Measurements from ENCODE around the gene RWDD1. TPM values are rescaled to one million over a fixed set of nuclear protein-coding genes. Genes with fewer than 3 reads are reported as not detected.

The RWDD1 gene, protein sequence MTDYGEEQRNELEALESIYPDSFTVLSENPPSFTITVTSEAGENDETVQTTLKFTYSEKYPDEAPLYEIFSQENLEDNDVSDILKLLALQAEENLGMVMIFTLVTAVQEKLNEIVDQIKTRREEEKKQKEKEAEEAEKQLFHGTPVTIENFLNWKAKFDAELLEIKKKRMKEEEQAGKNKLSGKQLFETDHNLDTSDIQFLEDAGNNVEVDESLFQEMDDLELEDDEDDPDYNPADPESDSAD
- polyA plus RNA-seq (2012; ENCODE audit: insufficient read depth, insufficient read length, low read depth) = 127 TPM

DNA sequence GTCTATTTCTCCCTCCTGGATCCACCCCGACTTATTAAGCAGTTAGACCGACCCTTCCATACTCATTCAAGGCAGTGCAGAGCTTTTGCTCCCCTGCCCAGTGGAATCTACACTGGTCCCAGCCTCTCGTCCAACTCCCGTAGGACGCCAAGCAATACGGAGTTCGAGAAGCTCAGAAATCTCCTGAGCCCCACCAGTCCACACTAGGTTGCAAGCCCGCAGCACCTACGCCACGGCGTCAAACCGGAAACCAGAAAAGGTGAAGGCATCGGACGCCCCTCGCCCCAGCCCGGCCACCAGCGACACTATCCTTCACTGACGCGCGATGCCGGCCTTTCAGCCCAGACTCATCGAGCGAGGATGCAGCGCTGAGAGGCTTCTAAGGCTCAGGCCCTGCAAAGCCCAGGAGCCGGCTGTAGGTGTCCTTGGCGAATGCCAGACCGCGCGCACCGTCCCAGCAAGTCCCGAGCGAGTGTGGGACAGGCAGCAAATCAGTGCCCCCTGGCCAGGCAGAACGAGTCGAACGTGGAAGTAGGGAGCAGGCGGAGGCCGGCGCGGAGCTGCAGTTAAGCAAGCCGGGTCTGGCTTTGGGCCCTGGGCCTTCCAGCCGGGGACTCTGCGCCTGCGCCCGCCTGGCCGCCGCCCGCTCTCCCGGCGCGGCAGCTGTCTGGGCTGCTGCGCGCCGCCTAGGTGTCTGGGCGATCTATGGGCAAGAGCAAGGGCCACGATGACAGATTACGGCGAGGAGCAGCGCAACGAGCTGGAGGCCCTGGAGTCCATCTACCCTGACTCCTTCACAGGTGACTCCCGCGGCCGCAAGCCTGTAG is at the start of gene RWDD1:
Gene RWDD1 (plus strand): TSS at position 649 of the 827 bp plus-strand sequence. CDS start 79 bp downstream, at position 728.
- TF ChIP-seq, protein P1, sequence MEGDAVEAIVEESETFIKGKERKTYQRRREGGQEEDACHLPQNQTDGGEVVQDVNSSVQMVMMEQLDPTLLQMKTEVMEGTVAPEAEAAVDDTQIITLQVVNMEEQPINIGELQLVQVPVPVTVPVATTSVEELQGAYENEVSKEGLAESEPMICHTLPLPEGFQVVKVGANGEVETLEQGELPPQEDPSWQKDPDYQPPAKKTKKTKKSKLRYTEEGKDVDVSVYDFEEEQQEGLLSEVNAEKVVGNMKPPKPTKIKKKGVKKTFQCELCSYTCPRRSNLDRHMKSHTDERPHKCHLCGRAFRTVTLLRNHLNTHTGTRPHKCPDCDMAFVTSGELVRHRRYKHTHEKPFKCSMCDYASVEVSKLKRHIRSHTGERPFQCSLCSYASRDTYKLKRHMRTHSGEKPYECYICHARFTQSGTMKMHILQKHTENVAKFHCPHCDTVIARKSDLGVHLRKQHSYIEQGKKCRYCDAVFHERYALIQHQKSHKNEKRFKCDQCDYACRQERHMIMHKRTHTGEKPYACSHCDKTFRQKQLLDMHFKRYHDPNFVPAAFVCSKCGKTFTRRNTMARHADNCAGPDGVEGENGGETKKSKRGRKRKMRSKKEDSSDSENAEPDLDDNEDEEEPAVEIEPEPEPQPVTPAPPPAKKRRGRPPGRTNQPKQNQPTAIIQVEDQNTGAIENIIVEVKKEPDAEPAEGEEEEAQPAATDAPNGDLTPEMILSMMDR (IDR thresholded peaks at IDR 0.05; ENCODE audit: low read depth, low read length) = no peak
- H3K4me1 ChIP-seq = no peaks in the 10 kb centered on the region; the same call in 1 of the 2 replicates
- no peaks in the 10 kb centered on the region for H3K9me3 ChIP-seq
- peak; percentile 99 for DNase-seq
- H3K4me3 ChIP-seq (ENCODE audit: low read depth, low read length) = peak within 1 kb of the TSS; percentile 98
- no peaks in the 10 kb centered on the region for H3K27me3 ChIP-seq
- H3K36me3 ChIP-seq = peaks cover 13% of the 10 kb centered on the region

DNA sequence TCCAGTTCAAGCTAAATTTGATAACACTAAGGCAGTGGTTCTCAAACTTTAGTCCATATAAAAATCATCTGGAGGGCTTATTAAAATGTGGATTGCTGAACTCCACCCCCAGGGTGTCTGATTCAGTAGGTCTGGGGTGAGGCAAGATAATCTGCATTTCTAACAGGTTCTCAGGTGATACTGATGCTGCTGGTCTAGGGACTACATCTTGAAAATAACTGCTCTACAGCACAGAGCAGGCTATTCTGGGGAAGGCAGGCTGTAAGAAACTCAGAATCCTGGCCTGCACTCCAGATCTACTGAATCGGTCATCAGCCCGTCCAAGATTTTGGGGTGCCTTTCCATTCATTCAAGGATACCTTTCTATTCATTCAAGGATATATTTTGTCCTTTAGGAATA is 48.4 kb upstream of the RWDD1 start:
- no peaks in the 10 kb centered on the region for H3K36me3 ChIP-seq
- TF ChIP-seq, protein P1 (IDR thresholded peaks at IDR 0.05; ENCODE audit: low read depth, low read length) = no peak
- peaks cover 7% of the 10 kb centered on the region for H3K4me1 ChIP-seq
- no peaks in the 10 kb centered on the region for H3K27me3 ChIP-seq
- no peak overlapping the region for H3K4me3 ChIP-seq (ENCODE audit: low read depth, low read length)
- H3K9me3 ChIP-seq = no peaks in the 10 kb centered on the region
- DNase-seq = no peak

DNA sequence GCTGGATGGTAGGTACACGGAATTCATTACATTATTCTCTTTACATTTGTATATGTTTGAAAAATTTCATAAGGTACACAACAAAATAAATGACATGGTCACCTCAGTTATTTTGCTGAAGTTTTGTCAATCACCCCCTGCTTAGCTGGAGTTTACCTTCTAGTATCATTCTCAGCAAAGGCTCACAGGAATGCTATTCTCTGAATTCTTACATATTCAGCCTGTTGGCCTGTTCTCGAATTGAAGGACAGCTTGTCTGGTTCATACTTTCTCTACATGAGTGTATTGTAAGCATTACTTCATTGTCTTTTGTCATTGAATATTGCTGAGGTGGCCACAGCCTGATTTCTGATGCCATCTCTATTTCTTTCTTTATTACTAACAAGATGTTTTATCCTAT is 47.1 kb upstream of the RWDD1 start:
- DNase-seq = no peak
- Histone ChIP-seq H3K36me3 (no peaks in the 10 kb centered on the region), H3K9me3 (no peaks in the 10 kb centered on the region), H3K27me3 (no peaks in the 10 kb centered on the region), H3K4me1 (peaks cover 7% of the 10 kb centered on the region), H3K4me3 (ENCODE audit: low read depth, low read length) (no peak overlapping the region)
- TF ChIP-seq, protein P1 (IDR thresholded peaks at IDR 0.05; ENCODE audit: low read depth, low read length) = no peak

DNA sequence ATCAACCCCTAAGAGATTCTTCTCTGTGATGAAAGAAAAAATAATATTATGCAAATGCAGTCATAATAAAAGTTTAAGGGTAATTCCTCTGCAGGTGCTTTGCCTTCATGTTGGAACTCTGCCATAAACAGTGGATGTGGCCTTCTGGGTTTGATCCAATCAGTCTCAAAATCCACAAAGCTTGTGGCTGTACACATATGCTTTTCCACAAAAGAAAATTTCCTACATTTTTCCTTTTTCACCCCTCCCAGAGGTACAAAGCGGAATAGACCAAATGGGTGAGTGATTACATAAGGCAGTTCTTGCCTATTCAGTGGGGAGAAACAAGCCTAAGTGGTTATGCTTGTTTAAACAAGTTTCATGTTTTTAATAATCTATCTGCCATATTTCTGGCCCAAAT is 43.2 kb upstream of the RWDD1 start:
- 0 out of 2 replicates have a peak, but pooled peaks cover 4% of the 10 kb centered on the region for H3K27me3 ChIP-seq
- H3K4me3 ChIP-seq (ENCODE audit: low read depth, low read length) = no peak overlapping the region
- no peaks in the 10 kb centered on the region for H3K36me3 ChIP-seq
- H3K9me3 ChIP-seq = no peaks in the 10 kb centered on the region
- no peak for DNase-seq
- no peaks in the 10 kb centered on the region for H3K4me1 ChIP-seq
- TF ChIP-seq, protein P1 (IDR thresholded peaks at IDR 0.05; ENCODE audit: low read depth, low read length) = no peak

DNA sequence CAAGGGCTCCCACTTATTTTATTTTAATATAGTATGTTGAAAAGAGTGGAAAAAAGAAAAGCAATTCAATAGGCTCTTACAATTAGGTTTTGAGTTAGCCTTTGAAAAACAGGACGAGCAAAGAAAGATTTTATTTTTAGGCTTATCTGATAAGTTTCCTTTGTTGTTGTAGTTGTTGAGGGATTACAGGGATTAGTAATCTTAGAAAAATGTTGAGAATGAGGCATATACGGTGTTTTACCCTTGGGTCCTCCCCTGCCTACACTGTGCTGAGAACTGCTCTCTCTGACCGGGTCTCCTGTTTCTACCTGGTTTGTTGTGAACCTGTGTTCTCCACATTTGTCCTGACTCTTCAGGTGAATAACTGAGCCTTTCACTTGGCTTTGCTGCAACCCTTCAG is 42.5 kb upstream of the RWDD1 start:
- Histone ChIP-seq H3K36me3 (no peaks in the 10 kb centered on the region), H3K9me3 (no peaks in the 10 kb centered on the region), H3K4me3 (ENCODE audit: low read depth, low read length) (no peak overlapping the region), H3K27me3 (0 out of 2 replicates have a peak, but pooled peaks cover 4% of the 10 kb centered on the region), H3K4me1 (no peaks in the 10 kb centered on the region)
- TF ChIP-seq, protein P1 (IDR thresholded peaks at IDR 0.05; ENCODE audit: low read depth, low read length) = no peak
- DNase-seq = no peak
